Liver (tissue), 3 donors: ENCODE data around the gene METTL3.

Experiments
- ATF3 ChIP-seq: IDR thresholded peaks from 2 replicates; pipeline ENCODE4 v1.6.1; 2016; ENCODE audit warnings: antibody characterized with exemption
- EGR1 ChIP-seq, 2 donors: IDR thresholded peaks; 2 replicates each; pipeline ENCODE4 v1.6.1; 2016 to 2018; ENCODE audit warnings: antibody characterized with exemption in 2 of 2, low read depth in 2 of 2
- FOXA1 ChIP-seq: IDR thresholded peaks from 2 replicates; pipeline ENCODE4 v1.6.1; 2016; ENCODE audit warnings: antibody characterized with exemption
- RAD21 ChIP-seq, 2 donors: IDR thresholded peaks; 2 replicates each; pipeline ENCODE4 v1.6.1; 2016; ENCODE audit warnings: antibody characterized with exemption in 2 of 2, mild to moderate bottlenecking in 2 of 2
- TAF1 ChIP-seq: conservative IDR thresholded peaks from 2 replicates; pipeline ENCODE4 v1.6.1; 2016; ENCODE audit warnings: antibody characterized with exemption, mild to moderate bottlenecking
- TF ChIP-seq, protein P1 (sequence below): fragments of 150-350 bp; IDR thresholded peaks from 2 replicates; pipeline ENCODE4 v1.5.1; 2017; ENCODE audit warnings: improper control_type of control experiment, low read depth, low read length; ENCODE audit not compliant: missing input control
- TF ChIP-seq, protein P2 (sequence below): IDR thresholded peaks from 2 replicates; pipeline ENCODE4 v1.6.1; 2016; ENCODE audit warnings: antibody characterized with exemption, mild to moderate bottlenecking
- donor health status: healthy.
- donor health status: healthy.

- TF ChIP-seq RAD21 (IDR thresholded peaks at IDR 0.05) (no peak), EGR1 (IDR thresholded peaks at IDR 0.05; ENCODE audit: low read depth in 2 of 2) (no peak), ATF3 (no peak), FOXA1 (no peak), TAF1 (peak; percentile 45)
- TF ChIP-seq, protein P1, sequence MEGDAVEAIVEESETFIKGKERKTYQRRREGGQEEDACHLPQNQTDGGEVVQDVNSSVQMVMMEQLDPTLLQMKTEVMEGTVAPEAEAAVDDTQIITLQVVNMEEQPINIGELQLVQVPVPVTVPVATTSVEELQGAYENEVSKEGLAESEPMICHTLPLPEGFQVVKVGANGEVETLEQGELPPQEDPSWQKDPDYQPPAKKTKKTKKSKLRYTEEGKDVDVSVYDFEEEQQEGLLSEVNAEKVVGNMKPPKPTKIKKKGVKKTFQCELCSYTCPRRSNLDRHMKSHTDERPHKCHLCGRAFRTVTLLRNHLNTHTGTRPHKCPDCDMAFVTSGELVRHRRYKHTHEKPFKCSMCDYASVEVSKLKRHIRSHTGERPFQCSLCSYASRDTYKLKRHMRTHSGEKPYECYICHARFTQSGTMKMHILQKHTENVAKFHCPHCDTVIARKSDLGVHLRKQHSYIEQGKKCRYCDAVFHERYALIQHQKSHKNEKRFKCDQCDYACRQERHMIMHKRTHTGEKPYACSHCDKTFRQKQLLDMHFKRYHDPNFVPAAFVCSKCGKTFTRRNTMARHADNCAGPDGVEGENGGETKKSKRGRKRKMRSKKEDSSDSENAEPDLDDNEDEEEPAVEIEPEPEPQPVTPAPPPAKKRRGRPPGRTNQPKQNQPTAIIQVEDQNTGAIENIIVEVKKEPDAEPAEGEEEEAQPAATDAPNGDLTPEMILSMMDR: no peak
- TF ChIP-seq, protein P2, sequence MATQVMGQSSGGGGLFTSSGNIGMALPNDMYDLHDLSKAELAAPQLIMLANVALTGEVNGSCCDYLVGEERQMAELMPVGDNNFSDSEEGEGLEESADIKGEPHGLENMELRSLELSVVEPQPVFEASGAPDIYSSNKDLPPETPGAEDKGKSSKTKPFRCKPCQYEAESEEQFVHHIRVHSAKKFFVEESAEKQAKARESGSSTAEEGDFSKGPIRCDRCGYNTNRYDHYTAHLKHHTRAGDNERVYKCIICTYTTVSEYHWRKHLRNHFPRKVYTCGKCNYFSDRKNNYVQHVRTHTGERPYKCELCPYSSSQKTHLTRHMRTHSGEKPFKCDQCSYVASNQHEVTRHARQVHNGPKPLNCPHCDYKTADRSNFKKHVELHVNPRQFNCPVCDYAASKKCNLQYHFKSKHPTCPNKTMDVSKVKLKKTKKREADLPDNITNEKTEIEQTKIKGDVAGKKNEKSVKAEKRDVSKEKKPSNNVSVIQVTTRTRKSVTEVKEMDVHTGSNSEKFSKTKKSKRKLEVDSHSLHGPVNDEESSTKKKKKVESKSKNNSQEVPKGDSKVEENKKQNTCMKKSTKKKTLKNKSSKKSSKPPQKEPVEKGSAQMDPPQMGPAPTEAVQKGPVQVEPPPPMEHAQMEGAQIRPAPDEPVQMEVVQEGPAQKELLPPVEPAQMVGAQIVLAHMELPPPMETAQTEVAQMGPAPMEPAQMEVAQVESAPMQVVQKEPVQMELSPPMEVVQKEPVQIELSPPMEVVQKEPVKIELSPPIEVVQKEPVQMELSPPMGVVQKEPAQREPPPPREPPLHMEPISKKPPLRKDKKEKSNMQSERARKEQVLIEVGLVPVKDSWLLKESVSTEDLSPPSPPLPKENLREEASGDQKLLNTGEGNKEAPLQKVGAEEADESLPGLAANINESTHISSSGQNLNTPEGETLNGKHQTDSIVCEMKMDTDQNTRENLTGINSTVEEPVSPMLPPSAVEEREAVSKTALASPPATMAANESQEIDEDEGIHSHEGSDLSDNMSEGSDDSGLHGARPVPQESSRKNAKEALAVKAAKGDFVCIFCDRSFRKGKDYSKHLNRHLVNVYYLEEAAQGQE: no peak
Measured at GRCh38 chr14:21476523-21476924, 34.6 kb downstream of the METTL3 start.
